H1 (cell line): ENCODE results near the gene CPZ. TPM values are rescaled to one million over a fixed set of nuclear protein-coding genes. Genes with fewer than 3 reads are reported as not detected.
"Not testable (repeated sequence)": the region's sequence is repeated elsewhere in the genome, so short reads cannot be mapped to it uniquely, and the experiment has no call there.

Experiments used
- CTCF ChIA-PET: fragments of 300-600 bp; sonication (Branson Sonifier 250); formaldehyde crosslinking; loops from one replicate; lab custom pipeline; 2021; ENCODE audit not compliant: partially characterized antibody; lab: Charles Lee
- POLR2A ChIA-PET: fragments of 300-600 bp; sonication (Branson Sonifier 250); formaldehyde crosslinking; loops from one replicate; lab custom pipeline; 2021; ENCODE audit warnings: inconsistent platforms; ENCODE audit not compliant: partially characterized antibody; lab: Charles Lee
- DNase-seq, 2 experiments: peaks; one replicate each; pipeline versions ENCODE4 v3.0.0 to v3.0.0-alpha.2; 2010 to 2022; ENCODE audit warnings: low spot score in 2 of 2, low read depth in 1 of 2, mixed read lengths in 1 of 2
- FAIRE-seq: peaks from 2 replicates; lab custom pipeline; 2011; peaks lifted over from hg19 to GRCh38; lab: Jason Lieb, UNC
- H2AFZ ChIP-seq: 2 replicates; pipeline ENCODE4 v1.8.1; 2012; ENCODE audit warnings: low read length, inconsistent platforms
- H2AK5ac ChIP-seq: 2 replicates; pipeline ENCODE4 v1.6.1; 2013; ENCODE audit warnings: low read depth, low read length
- H2BK120ac ChIP-seq: replicated peaks from 2 replicates; pipeline ENCODE3; 2013; ENCODE audit warnings: low read depth, low read length, inconsistent platforms
- H2BK12ac ChIP-seq: 2 replicates; pipeline ENCODE4 v1.6.1; 2013; ENCODE audit warnings: low read depth, low read length
- H2BK15ac ChIP-seq: 2 replicates; pipeline ENCODE4 v1.6.1; 2013; ENCODE audit warnings: low read length
- H2BK20ac ChIP-seq: 2 replicates; pipeline ENCODE4 v1.6.1; 2013; ENCODE audit warnings: low read length
- H2BK5ac ChIP-seq: 2 replicates; pipeline ENCODE4 v1.6.1; 2013; ENCODE audit warnings: low read depth, low read length
- H3K14ac ChIP-seq: 2 replicates; pipeline ENCODE4 v1.6.1; 2013; ENCODE audit warnings: inconsistent platforms; ENCODE audit not compliant: insufficient read length
- H3K18ac ChIP-seq: 2 replicates; pipeline ENCODE4 v1.6.1; 2013; ENCODE audit warnings: low read length; ENCODE audit errors: extremely low read depth
- H3K23ac ChIP-seq: 2 replicates; pipeline ENCODE4 v1.6.1; 2013; ENCODE audit warnings: inconsistent platforms; ENCODE audit not compliant: insufficient read length
- H3K23me2 ChIP-seq: 2 replicates; pipeline ENCODE4 v1.6.1; 2013; ENCODE audit warnings: low read depth, low read length
- H3K27ac ChIP-seq: 2 replicates; pipeline ENCODE4 v1.6.1; 2011; ENCODE audit warnings: low read depth, low read length, inconsistent platforms
- H3K27me3 ChIP-seq, 4 experiments: replicated peaks in 1 of 4; 1 replicate in 1 of 4; 2 replicates in 3 of 4; pipeline versions ENCODE4 v1.6.1 to v1.8.1; 2011 to 2013; ENCODE audit warnings: low read length in 3 of 4, mild to moderate bottlenecking in 3 of 4, inconsistent platforms in 2 of 4, mixed read lengths in 2 of 4, moderate library complexity in 1 of 4; ENCODE audit not compliant: control insufficient read depth in 3 of 4, insufficient read depth in 3 of 4; ENCODE audit errors: extremely low read depth in 1 of 4
- H3K36me3 ChIP-seq, 4 experiments: 2 replicates each; pipeline versions ENCODE4 v1.6.1 to v1.8.1; 2011 to 2013; ENCODE audit warnings: mild to moderate bottlenecking in 4 of 4, low read length in 3 of 4, moderate library complexity in 2 of 4, control low read depth in 1 of 4, inconsistent platforms in 1 of 4; ENCODE audit not compliant: insufficient read depth in 4 of 4, control insufficient read depth in 2 of 4
- H3K4ac ChIP-seq: replicated peaks from 2 replicates; pipeline ENCODE3; 2013; ENCODE audit warnings: low read length, low read depth, mixed read lengths, inconsistent platforms; ENCODE audit not compliant: insufficient read length
- H3K4me1 ChIP-seq, 4 experiments: replicated peaks in 1 of 4; 1 replicate in 1 of 4; 2 replicates in 3 of 4; pipeline versions ENCODE4 v1.6.1 to v1.8.1; 2011 to 2013; ENCODE audit warnings: low read length in 3 of 4, inconsistent platforms in 2 of 4, mixed read lengths in 1 of 4; ENCODE audit not compliant: insufficient read depth in 4 of 4, control insufficient read depth in 3 of 4
- H3K4me2 ChIP-seq, 2 experiments: 2 replicates each; pipeline versions ENCODE4 v1.6.1 to v1.8.1; 2011 to 2013; ENCODE audit warnings: low read depth in 2 of 2, low read length in 2 of 2, control low read depth in 1 of 2, inconsistent platforms in 1 of 2, mild to moderate bottlenecking in 1 of 2; ENCODE audit not compliant: insufficient read depth in 1 of 2
- H3K4me3 ChIP-seq, 4 experiments: fragments of 200-600, 300-600 bp in 1 of 4; sonication (generic), shearing (Covaris generic), sonication (Bioruptor Twin) in 1 of 4; 2 replicates each; pipeline versions ENCODE4 v1.5.1 to v1.8.1; 2011 to 2016; ENCODE audit warnings: low read length in 4 of 4, low read depth in 3 of 4, control low read depth in 2 of 4, inconsistent platforms in 2 of 4, mild to moderate bottlenecking in 2 of 4, mixed read lengths in 1 of 4, moderate library complexity in 1 of 4; ENCODE audit not compliant: insufficient read depth in 2 of 4; ENCODE audit errors: extremely low read depth in 1 of 4
- H3K56ac ChIP-seq: replicated peaks from 2 replicates; pipeline ENCODE3; 2013; ENCODE audit warnings: low read depth, mild to moderate bottlenecking, mixed read lengths, low read length, inconsistent platforms; ENCODE audit not compliant: insufficient read length
- H3K79me1 ChIP-seq: 2 replicates; pipeline ENCODE4 v1.6.1; 2013; ENCODE audit warnings: low read depth, low read length, control low read depth
- H3K79me2 ChIP-seq, 2 experiments: 2 replicates each; pipeline versions ENCODE4 v1.6.1 to v1.8.1; 2012 to 2013; ENCODE audit warnings: low read length in 2 of 2, mild to moderate bottlenecking in 2 of 2, inconsistent platforms in 1 of 2; ENCODE audit not compliant: insufficient read depth in 2 of 2, control insufficient read depth in 1 of 2
- H3K9ac ChIP-seq, 4 experiments: replicated peaks in 1 of 4; 1 replicate in 1 of 4; 2 replicates in 3 of 4; pipeline versions ENCODE4 v1.6.1 to v1.8.1; 2011 to 2013; ENCODE audit warnings: low read depth in 3 of 4, low read length in 3 of 4, control low read depth in 2 of 4, mild to moderate bottlenecking in 2 of 4, moderate library complexity in 2 of 4, inconsistent platforms in 1 of 4; ENCODE audit errors: extremely low read depth in 1 of 4
- H3K9me3 ChIP-seq, 2 experiments: 2 replicates each; pipeline versions ENCODE4 v1.6.1 to v1.8.1; 2012 to 2013; ENCODE audit warnings: mild to moderate bottlenecking in 2 of 2, moderate library complexity in 2 of 2, control low read depth in 1 of 2, inconsistent platforms in 1 of 2, low read depth in 1 of 2, low read length in 1 of 2, mixed read lengths in 1 of 2; ENCODE audit not compliant: insufficient read depth in 2 of 2
- H4K20me1 ChIP-seq, 2 experiments: replicated peaks in 1 of 2; 2 replicates each; pipeline versions ENCODE3 to v1.8.1; 2011 to 2013; ENCODE audit warnings: inconsistent platforms in 2 of 2, low read length in 2 of 2, mild to moderate bottlenecking in 1 of 2; ENCODE audit not compliant: insufficient read depth in 2 of 2, control insufficient read depth in 1 of 2
- H4K5ac ChIP-seq: 2 replicates; pipeline ENCODE4 v1.6.1; 2013; ENCODE audit warnings: low read length, low read depth, mixed read lengths, inconsistent platforms; ENCODE audit not compliant: insufficient read length
- H4K8ac ChIP-seq: 2 replicates; pipeline ENCODE4 v1.8.0; 2013; ENCODE audit warnings: mild to moderate bottlenecking, moderate library complexity, low read length, inconsistent platforms; ENCODE audit not compliant: insufficient read depth; ENCODE audit errors: extremely low read depth
- H4K91ac ChIP-seq: replicated peaks from 2 replicates; pipeline ENCODE3; 2013; ENCODE audit warnings: low read length, mixed read lengths, inconsistent platforms; ENCODE audit not compliant: insufficient read length
- WGBS, 2 experiments: shearing (Covaris generic) in 1 of 2; methylation state at CpG; one replicate each; pipeline versions ENCODE4 v1.1.6 to v1.1.7; 2013 to 2015; ENCODE audit warnings: low lambda C conversion rate in 2 of 2, mixed read lengths in 2 of 2, inconsistent platforms in 1 of 2, low coverage in 1 of 2, missing lambda C conversion rate in 1 of 2; ENCODE audit not compliant: insufficient replicate concordance in 2 of 2, insufficient coverage in 1 of 2, insufficient read length in 1 of 2; ENCODE audit errors: extremely low coverage in 1 of 2, missing lambda C conversion rate in 1 of 2; 5-methylcytosine and 5-hydroxymethylcytosine counted together
- polyA plus RNA-seq, 7 experiments: library from polyadenylated mRNA; depleted of rRNA in 3 of 7; stranded (reverse) in 5 of 7; unstranded in 2 of 7; fragments of >200 nt in 5 of 7; fragments of 200-250 nt in 2 of 7; gene quantifications; 1 replicate in 5 of 7; 2 replicates in 1 of 7; 4 replicates in 1 of 7; pipeline versions ENCODE4 v1.2.1 to v1.2.3, GENCODE V29; 2011 to 2013; ENCODE audit warnings: missing spikeins in 2 of 7, mixed read lengths in 2 of 7
- total RNA-seq: library from RNA; stranded (reverse); fragmentation: NEBNext Ultra II Directional; extraction: Animal tissue kit (Norgen Biotek cat#: 25700); gene quantifications from 2 replicates; pipeline ENCODE4 v1.2.1, GENCODE V29; 2021

Gene CPZ
- total and polyA plus RNA-seq, 2 of the 8 experiments (the other 6 are each of a cell fraction or from before 2014, with no cell fraction given), result 28.8 to 40.7 TPM

DNA sequence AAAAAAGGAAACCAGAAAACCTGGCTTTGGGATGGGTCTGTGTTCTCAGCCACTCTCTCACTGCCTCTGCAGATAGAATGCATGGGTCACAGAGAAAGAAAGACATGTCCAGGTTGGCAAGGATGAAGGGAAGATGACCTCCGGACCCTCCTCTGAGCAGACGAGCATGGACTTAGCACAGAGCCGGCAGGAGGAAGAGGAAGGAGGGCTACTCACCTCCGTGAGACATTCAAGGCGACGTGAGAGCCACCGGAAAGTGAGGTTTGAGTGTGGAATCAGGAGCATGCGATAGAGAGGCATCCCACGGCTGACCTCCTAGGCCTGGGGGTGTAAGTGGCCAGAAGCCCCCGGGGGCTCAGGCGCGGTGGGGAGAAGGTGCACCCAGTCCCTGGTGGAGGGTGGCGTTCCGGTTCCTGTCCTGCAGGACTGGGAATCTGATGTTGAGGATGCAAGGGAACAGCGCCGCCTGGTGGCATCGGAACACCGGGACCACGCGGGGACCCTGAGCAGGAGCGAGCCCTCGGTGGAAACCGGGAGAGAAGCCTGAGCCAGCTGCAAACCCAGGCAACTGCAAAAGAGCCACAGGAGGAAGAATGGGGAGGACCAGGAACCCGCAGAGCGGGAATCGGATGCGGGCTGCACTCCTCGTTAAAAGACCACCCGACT lies 37.8 kb downstream of the CPZ start:
- CTCF ChIA-PET, H3K79me1 ChIP-seq, H3K27ac ChIP-seq, H4K8ac ChIP-seq, H2BK15ac ChIP-seq, H3K23ac ChIP-seq, H2AK5ac ChIP-seq, H4K20me1 ChIP-seq, H3K4me2 ChIP-seq, H3K4me3 ChIP-seq, H3K56ac ChIP-seq, H3K79me2 ChIP-seq, H2AFZ ChIP-seq, H3K23me2 ChIP-seq, H3K14ac ChIP-seq, H3K36me3 ChIP-seq, H2BK20ac ChIP-seq, H4K91ac ChIP-seq, H3K27me3 ChIP-seq, DNase-seq, H3K9me3 ChIP-seq, H3K4me1 ChIP-seq, H3K9ac ChIP-seq, H2BK120ac ChIP-seq, H3K4ac ChIP-seq, FAIRE-seq, H2BK5ac ChIP-seq, H3K18ac ChIP-seq, POLR2A ChIA-PET, H4K5ac ChIP-seq, H2BK12ac ChIP-seq: not testable (repeated sequence)
- no CpG with 5 or more reads among the region's 29 CpGs for WGBS, 2 experiments

GRCh38 chr4:8631896-8632295 lies 39.3 kb downstream of the CPZ start:
- FAIRE-seq, H3K23me2 ChIP-seq, H2BK12ac ChIP-seq, H3K4me3 ChIP-seq, H2BK20ac ChIP-seq, H3K23ac ChIP-seq, H2AFZ ChIP-seq, H3K36me3 ChIP-seq, DNase-seq, CTCF ChIA-PET, H3K4ac ChIP-seq, H2BK5ac ChIP-seq, H3K27ac ChIP-seq, H3K9ac ChIP-seq, H2BK120ac ChIP-seq, H4K8ac ChIP-seq, H3K79me2 ChIP-seq, H3K4me2 ChIP-seq, POLR2A ChIA-PET, H2BK15ac ChIP-seq, H3K56ac ChIP-seq, H4K91ac ChIP-seq, H3K14ac ChIP-seq, H3K4me1 ChIP-seq, H3K79me1 ChIP-seq, H3K18ac ChIP-seq, H2AK5ac ChIP-seq, H4K20me1 ChIP-seq, H4K5ac ChIP-seq, H3K9me3 ChIP-seq, H3K27me3 ChIP-seq: not testable (repeated sequence)
- 91% methylated on average over 2 of the region's 6 CpGs; no CpG with 5 or more reads in 1 of the 2 experiments for whole genome bisulfite sequencing, 2 experiments
